ENCODE measurements around the gene SAYSD1. TPM values are rescaled to one million over a fixed set of nuclear protein-coding genes. Genes with fewer than 3 reads are reported as not detected.

SAYSD1 gene
- total and polyA plus RNA-seq, 2 experiments from 2014 or later, result 9.9 to 12.4 TPM

- Histone ChIP-seq H3K27ac (no peak overlapping the region), H3K4me3 (no peak overlapping the region), H3K4me1 (ENCODE audit: low read depth) (no peaks in the 10 kb centered on the region), H3K36me3 (no peaks in the 10 kb centered on the region), H3K27me3 (no peaks in the 10 kb centered on the region), H3K9me3 (ENCODE audit: low read depth) (no peaks in the 10 kb centered on the region)
- TF ChIP-seq CTCF (IDR thresholded peaks at IDR 0.05; ENCODE audit: low read depth, low read length), result no peak
- no peak for DNase-seq (ENCODE audit: low read depth in 1 of 2, low spot score in 1 of 2)
These were observed 14.6 kb downstream of the SAYSD1 start for GRCh38 chr6:39100358-39100757.

GRCh38 chr6:39095578-39095977, 19.4 kb downstream of the SAYSD1 start:
- no peaks in the 10 kb centered on the region for H3K4me1 ChIP-seq (ENCODE audit: low read depth)
- no peaks in the 10 kb centered on the region for H3K36me3 ChIP-seq
- no peaks in the 10 kb centered on the region for H3K27me3 ChIP-seq
- TF ChIP-seq CTCF (IDR thresholded peaks at IDR 0.05; ENCODE audit: low read depth, low read length), result no peak
- no peak overlapping the region for H3K4me3 ChIP-seq
- no peak overlapping the region for H3K27ac ChIP-seq
- no peaks in the 10 kb centered on the region for H3K9me3 ChIP-seq (ENCODE audit: low read depth)
- DNase-seq (ENCODE audit: low read depth in 1 of 2, low spot score in 1 of 2), result no peak

- no peak for DNase-seq (ENCODE audit: low read depth in 1 of 2, low spot score in 1 of 2)
- H3K27me3 ChIP-seq, result no peaks in the 10 kb centered on the region
- no peak overlapping the region for H3K27ac ChIP-seq
- TF ChIP-seq CTCF (IDR thresholded peaks at IDR 0.05; ENCODE audit: low read depth, low read length), result no peak
- H3K36me3 ChIP-seq, result no peaks in the 10 kb centered on the region
- no peaks in the 10 kb centered on the region for H3K9me3 ChIP-seq (ENCODE audit: low read depth)
- H3K4me3 ChIP-seq, result no peak overlapping the region
- H3K4me1 ChIP-seq (ENCODE audit: low read depth), result peaks cover 6% of the 10 kb centered on the region
These were observed 21.8 kb downstream of the SAYSD1 start for GRCh38 chr6:39093149-39093708.

- H3K4me1 ChIP-seq (ENCODE audit: low read depth), result peaks cover 6% of the 10 kb centered on the region
- DNase-seq (ENCODE audit: low read depth in 1 of 2, low spot score in 1 of 2), result peak in 1 of 2 donors; percentile 25
- no peaks in the 10 kb centered on the region for H3K27me3 ChIP-seq
- no peaks in the 10 kb centered on the region for H3K9me3 ChIP-seq (ENCODE audit: low read depth)
- H3K27ac ChIP-seq, result no peak overlapping the region
- TF ChIP-seq CTCF (IDR thresholded peaks at IDR 0.05; ENCODE audit: low read depth, low read length), result no peak
- H3K4me3 ChIP-seq, result no peak overlapping the region
- H3K36me3 ChIP-seq, result no peaks in the 10 kb centered on the region
These were observed 22.9 kb downstream of the SAYSD1 start for GRCh38 chr6:39092124-39092523.

GRCh38 chr6:39091220-39091619, 23.8 kb downstream of the SAYSD1 start:
- Histone ChIP-seq H3K9me3 (ENCODE audit: low read depth) (no peaks in the 10 kb centered on the region), H3K27ac (no peak overlapping the region), H3K4me3 (no peak overlapping the region), H3K4me1 (ENCODE audit: low read depth) (peaks cover 6% of the 10 kb centered on the region), H3K27me3 (no peaks in the 10 kb centered on the region), H3K36me3 (no peaks in the 10 kb centered on the region)
- DNase-seq (ENCODE audit: low read depth in 1 of 2, low spot score in 1 of 2), result no peak
- TF ChIP-seq CTCF (IDR thresholded peaks at IDR 0.05; ENCODE audit: low read depth, low read length), result no peak
